GM18526 (cell line): Measurements from ENCODE around the gene GPC6.

Source experiments
- POLR2A ChIP-seq: IDR thresholded peaks from 3 replicates; pipeline ENCODE4 v1.6.1; 2011; ENCODE audit not compliant: insufficient read length; ENCODE audit errors: extremely low read depth

Gene GPC6

DNA sequence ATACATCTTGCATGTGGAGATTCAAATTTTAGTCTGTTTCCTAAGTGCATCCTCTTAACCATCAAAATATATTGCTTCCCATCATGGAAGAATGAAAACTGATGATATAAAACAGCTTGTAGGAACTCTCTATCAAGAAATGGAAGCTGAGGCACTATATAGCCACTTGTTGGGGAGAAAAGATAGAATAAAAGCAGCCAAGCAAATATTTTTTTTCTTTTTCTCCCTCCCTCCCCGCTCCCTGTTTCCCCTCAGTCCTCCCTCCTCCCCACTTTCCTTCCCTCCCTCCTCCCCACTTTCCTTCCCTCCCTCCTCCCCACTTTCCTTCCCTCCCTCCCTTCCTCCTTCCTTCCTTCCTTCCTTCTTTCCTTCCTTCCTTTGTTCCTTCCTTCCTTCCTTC is 413.8 kb downstream of the GPC6 start:
- no peak for TF ChIP-seq POLR2A

DNA sequence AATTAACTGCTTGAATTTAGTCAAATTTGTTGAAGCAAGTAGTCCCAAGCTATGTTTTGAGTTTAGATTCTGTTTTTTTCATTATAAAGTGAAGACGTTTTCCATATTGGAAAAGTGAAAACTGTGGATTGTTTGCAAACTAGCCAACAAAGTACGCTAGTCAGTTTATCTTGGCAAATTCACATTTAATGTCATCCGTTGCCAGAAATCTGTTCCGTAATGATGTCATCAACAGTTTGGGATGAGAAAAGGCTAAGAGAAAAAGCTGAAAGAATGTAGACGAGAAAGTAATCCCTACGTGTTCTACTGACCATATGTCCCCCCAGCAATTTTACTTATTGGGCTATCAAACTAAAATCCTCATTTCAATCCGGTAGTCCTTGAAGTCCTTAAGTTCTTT is 419.6 kb downstream of the GPC6 start:
- no peak for TF ChIP-seq POLR2A

DNA sequence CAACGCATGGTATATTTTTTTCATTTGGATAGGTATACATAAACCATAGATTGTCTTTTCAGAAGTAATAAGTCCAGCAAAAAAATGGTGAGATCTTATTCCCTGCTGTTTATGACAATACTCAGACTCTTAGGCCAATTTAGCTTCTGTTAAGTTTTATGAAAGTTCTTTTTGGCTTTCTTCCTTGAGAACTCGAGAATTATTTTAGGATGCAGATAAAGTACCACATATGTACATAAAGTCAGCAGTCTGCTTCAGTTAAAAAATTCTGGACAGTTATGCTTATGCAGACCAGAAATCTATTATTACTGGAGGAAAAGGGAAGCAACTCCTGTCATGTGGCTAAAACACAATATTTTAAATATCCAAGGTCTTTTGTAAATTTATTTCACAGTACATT is 422.9 kb downstream of the GPC6 start:
- no peak for TF ChIP-seq POLR2A

DNA sequence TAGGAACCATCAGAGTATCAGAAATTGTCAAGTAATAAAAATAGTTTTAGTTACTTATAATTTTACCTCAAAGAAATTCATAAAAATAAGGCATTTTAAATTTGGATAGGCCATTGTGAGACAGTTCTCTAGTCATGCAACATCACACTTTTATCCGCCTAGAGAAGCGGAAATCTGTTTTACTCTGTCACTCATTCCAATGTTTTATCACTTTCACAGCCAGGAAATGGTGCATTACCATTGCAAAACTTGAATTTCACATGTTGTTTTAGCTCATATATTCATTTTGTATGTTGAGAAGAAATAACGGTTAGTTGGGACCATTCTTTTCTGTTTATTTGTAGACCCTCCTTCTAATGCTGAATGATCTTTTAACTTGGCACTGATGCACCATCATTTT is 427.2 kb downstream of the GPC6 start:
- no peak for TF ChIP-seq POLR2A

DNA sequence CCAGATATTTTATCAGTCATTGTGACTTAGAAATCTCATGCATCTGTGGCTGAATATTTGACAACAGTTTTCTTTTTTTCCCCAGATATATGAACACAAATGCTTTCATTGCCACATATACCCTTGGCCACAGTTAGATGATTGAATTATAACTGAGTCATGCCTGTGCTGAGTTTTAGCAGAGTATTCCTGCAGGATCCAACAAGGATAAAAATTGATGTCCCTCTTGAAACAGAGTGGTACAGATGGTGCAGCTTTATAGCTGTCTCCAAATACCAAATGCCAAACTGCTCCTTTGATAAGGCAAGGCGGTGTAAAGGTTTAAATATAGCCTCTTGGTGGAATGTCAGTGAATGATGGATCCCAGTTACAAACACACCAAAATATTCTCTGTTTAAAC is 428.5 kb downstream of the GPC6 start:
- no peak for TF ChIP-seq POLR2A

DNA sequence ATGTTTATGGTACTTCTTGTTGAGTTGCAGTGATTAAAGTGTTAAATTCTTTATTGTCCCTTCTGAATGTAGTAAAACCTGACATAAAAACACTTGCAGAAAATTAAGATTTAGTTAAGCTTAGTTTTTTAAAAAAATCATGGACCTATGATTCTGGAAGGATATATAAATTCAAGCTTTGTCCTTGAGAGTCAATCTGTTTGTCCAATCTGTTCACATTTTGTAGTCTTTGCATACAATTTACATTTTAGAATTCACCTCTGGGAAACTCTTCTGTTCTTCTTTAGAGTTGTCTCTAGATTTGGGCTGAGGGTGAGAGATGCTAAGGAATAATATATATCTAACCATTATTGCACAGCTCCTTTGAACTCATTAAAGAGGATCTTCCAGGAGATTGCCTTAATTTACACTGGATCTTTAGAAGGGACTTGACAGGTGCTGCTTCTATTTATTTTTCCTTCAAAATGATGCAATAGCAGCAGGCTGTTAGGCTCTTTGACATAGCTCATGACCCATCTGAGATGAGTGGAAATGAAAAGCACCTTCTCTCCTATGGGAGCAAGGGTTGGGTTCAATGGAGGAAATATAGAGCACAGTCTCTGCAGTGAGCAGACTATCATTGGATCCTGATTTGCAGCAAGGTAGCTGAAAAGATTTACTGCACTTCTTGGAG is 433.9 kb downstream of the GPC6 start:
- TF ChIP-seq POLR2A = no peak

DNA sequence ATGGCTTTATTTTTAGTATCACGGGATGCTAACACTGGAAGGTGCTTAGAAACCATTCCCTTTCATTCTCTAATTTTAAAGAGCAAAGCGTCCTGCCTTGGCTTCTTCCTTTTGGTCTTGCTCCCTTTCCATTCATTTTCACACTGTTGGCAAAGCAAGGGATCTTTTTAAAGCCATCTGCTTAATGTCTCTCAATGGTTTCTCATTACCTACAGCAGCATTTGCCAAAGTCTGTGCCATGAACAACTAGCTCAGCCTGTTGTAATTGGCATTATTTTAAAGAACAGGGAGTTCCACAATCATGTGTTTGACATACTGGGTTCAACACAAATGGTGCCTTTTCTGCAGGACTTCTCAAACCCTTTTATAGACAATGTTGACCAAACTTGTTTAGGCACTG is 444.3 kb downstream of the GPC6 start:
- no peak for TF ChIP-seq POLR2A

DNA sequence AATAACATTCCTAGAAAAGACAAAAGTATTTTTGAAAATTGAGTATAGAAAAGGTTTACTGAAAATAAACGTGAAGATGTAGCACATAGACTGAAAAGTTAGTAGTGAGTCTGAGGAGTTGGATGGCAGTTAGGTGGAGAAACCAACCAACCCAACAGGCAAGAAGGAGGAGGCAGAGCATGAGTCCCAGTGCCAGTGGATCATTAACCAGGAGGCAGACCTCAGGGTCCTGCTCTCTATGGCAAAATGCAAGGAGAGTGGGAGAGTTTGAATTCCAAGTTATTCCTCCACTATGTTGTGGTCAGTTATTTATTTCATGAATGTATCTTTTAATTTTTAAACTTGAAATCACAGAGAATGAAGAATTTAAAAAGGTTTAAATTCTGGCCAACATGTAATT is 446.4 kb downstream of the GPC6 start:
- no peak for TF ChIP-seq POLR2A

DNA sequence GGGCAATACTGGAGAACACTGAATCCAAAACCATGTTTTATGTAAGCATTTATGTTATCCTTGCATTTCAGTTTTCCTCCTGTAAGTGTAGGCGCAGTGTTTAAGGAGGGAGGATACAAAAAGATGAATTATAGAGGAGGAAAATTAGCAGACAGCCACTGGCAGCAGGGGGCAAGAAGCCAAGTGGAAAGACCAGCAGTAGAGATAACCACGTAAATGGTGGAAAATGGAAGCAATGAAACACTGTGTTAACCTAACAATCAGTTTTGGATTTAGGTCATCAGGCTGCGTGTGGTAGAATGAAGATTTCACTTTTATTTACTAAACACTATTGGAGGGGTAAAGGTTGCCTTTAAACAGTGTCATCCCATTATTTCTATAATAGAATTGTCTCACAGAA is 447.3 kb downstream of the GPC6 start:
- no peak for TF ChIP-seq POLR2A

DNA sequence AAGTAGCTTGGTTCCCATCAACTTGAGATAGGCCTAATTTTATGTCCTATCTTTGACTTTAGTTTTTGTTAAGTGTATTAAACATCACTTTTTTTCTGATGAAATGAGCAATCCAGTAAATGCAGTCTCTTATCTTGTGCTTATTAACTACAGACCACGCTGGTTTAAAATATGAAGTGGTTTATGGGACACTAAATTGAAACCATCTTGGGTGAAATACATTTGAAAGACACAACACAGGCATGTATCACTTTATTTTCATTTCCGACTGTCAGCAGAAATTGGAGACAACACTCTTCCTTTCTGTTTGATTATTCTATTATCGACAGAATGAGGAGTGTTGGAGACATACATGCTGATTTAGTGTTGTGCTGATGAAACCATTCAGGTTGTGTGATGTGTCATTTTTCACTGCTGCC is 447.7 kb downstream of the GPC6 start:
- no peak for TF ChIP-seq POLR2A

DNA sequence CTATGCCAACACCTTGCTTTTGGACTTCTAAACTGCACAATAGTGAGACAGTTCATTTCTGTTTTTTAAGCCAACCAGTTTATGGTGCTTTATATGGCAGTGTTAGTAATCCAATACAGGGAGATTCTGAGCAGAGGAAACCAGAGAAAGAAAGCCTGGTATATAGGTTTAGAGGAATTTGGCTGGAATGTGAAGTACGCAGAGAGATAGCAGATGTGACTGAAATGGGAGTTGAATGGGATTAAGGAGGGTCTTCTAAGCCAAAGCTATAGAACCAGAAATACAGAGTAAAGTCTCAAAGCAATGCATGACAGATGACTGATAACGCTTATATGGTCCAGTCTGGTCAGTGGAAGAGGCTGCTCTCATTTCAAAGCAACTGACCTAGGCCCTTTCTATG is 453.7 kb downstream of the GPC6 start:
- no peak for TF ChIP-seq POLR2A

DNA sequence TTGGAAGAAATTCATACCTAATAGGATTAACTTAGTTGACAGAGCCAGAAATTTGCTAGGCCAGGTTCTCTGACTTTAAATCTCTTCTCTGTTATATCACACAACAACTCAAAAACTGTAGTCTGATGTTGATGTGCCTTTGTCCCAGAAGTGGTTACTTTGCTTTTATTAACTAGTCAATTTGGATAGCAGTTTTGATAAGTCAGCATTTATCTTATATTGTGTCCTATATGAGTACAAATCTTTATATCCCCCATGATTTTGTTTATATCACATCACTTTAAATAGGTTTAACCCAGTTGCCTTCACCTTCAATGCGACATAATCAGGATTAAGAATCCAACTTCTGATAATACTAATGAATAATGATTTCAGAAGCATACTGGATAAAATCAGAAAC is 459.3 kb downstream of the GPC6 start:
- no peak for TF ChIP-seq POLR2A

DNA sequence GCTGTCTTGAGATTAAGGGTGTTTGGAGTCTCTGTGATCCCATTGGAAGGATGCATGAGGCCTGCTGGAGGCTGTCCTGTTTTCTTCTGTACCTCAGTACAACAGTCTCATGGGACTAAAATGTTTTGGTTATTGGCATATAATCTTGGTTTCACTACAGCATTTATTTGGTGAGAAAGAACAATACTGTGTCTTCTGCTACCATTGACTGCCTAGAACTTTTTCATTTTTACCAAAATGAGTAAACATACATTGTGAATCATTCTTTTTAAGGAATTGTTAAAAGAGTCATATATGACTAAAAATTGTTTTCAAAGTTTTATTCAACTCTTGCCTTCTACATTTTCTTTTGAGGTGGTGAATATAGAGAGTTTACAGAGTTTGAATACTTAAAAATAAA is 459.8 kb downstream of the GPC6 start:
- no peak for TF ChIP-seq POLR2A

DNA sequence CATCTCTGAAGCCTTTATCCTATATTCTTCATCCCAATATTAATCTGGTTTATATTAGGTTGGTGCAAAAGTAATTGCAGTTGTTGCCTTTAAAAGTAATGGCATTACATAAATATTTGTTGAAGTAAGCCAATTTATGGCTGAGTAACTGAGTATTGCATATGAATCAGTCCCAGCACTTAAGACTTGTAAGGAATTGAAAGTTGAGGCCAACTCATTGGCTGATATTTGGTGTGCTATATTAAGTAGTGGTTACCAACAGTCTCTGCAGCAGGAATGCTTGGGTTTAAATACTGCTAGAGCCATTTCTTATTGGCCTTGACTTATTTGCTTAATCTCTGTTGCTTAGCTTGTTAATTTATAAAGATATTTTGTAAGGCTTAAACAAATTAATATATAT is 460.7 kb downstream of the GPC6 start:
- no peak for TF ChIP-seq POLR2A

DNA sequence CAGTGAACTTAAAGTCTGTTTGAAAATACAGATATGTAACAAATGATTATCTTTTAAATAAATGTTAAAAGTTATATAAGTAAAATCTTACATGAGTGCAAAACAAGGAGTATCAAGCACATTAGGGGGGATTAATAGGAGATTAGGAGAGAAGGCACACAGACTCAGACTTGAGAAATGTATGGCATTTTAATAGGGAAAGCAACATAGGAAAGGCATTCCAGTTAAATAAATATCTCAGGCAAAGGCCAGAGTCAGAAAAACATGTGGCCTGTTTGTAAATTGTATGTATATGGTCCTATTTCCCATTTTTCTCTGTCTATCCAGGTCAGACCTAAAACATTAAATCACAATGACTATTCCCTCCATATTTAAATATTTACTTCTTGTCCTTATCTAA is 462.7 kb downstream of the GPC6 start:
- TF ChIP-seq POLR2A = no peak

DNA sequence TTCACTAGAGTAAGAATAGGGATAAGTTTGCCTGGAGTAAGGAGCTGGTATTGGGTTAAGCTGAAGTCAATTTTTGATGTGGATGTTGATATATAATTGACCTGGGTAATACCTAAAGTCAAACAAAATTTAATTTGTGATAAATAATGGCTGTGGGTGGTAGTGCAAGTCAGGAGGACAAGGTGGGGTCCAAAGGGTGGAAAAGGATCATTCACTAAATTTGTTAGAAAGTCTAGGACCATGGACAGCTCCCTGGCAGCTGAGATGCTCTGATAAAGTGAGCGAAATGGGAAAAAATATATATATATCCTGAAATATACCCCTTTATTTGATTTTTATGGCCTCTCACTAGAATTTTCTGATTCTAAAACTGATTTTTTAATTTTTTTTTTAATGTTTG is 463.5 kb downstream of the GPC6 start:
- TF ChIP-seq POLR2A = no peak

DNA sequence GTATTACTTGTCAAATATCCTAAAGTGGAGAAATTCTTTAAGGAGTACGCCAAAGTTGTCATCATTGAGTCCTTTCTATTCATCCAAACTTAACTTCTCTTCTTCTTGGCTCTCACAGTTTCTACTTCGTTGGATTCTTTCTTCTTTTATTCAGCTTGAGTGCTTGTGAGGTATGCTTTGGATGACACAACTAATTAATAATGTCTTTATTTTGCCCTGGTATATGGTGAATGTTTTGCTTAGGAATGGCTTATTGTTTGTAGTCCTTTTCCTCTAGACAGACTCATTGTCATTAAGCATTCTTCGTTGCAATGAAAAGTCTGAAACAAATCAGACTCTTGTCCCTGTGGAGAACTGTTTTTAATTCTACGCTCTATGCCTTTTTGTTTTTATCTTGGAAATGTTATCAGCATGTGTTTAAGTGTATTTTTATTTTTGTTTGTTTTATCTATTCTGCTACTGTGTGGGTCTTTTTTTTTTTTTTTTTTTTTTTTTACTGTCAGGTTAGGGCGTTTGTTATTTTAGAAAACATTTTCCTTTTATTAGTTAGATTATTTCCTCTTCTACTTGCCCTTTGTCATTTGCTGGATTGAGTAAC is 471.5 kb downstream of the GPC6 start:
- no peak for TF ChIP-seq POLR2A

DNA sequence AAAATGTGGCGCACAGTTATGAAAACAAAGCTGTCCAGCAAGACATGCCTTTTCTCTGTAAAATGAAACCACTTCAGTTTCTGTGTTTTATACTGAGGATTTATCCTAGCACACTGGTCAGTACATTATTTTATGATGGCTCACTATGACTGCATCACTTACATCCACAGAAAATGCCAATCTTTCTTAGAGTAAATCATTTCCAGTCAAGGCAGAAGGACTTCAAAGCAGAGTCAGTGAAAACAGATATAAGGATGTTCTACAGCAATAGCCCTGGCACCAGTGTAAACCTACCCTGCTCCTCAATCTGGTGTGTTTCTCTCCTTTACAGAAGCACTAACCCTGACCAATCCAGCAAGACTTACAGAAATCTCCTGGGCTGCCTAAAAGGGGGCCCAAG is 473.5 kb downstream of the GPC6 start:
- TF ChIP-seq POLR2A = no peak
